ENCODE data around the gene CYB5R3. TPM values are rescaled to one million over a fixed set of nuclear protein-coding genes. Genes with fewer than 3 reads are reported as not detected.
"Not testable (repeated sequence)": the region's sequence is repeated elsewhere in the genome, so short reads cannot be mapped to it uniquely, and the experiment has no call there.

CYB5R3 gene
- total RNA-seq, 1 donor from 2014 or later, result 87.3 TPM

DNA sequence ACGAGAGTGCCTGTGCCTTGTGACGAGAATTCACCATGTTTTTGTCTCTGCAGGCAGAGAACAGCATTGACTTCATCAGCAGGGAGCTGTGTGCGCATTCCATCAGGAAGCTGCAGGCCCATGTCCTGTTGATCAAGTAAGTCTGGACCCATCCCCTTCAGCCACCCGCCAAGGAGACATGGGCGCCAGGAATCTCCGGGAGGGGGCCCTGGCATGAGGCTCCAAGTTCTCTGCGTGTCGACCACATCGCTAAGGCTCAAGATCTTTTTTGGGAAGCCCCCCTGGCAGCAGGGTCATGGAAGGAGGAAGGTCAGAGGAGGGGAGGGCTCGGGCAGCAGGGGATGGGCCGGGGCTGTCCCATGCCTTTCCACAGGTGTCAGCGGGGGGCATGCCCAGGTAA, 78.1 kb downstream of the CYB5R3 start:
- peaks cover 28% of the 10 kb centered on the region for H3K36me3 Mint-ChIP-seq (ENCODE audit: low read depth)
- H3K27me3 Mint-ChIP-seq (ENCODE audit: low read depth); intact Hi-C loops (cut with micrococcal nuclease); H3K9me3 Mint-ChIP-seq; H3K4me3 Mint-ChIP-seq (ENCODE audit: low read depth); H3K4me1 Mint-ChIP-seq (ENCODE audit: low read depth); H3K27ac Mint-ChIP-seq; DNase-seq (ENCODE audit: low spot score): not testable (repeated sequence)

DNA sequence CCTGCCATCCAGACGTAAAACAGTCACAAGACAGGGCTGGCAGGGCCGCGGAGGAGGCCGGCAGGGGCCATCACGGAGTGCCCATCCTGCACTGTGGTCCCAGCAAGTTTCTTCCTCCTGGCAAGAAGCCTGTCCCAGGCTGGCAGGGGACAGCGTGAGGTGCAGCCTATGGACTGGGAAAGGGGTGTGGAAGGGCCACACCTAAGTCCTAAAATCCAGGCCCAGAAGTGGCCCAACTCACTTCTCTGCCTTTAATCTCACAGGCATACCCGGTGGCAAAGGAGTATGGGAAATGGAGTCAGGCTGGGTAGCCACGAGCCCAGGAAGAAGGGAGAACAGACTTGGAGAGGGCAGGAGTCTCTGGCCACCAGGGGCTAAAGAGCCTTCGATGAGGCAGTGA, 78.6 kb downstream of the CYB5R3 start:
- H3K4me1 Mint-ChIP-seq (ENCODE audit: low read depth); H3K4me3 Mint-ChIP-seq (ENCODE audit: low read depth); H3K9me3 Mint-ChIP-seq; H3K27ac Mint-ChIP-seq; DNase-seq (ENCODE audit: low spot score); intact Hi-C loops (cut with micrococcal nuclease); H3K27me3 Mint-ChIP-seq (ENCODE audit: low read depth): not testable (repeated sequence)
- peaks cover 28% of the 10 kb centered on the region for H3K36me3 Mint-ChIP-seq (ENCODE audit: low read depth)

DNA sequence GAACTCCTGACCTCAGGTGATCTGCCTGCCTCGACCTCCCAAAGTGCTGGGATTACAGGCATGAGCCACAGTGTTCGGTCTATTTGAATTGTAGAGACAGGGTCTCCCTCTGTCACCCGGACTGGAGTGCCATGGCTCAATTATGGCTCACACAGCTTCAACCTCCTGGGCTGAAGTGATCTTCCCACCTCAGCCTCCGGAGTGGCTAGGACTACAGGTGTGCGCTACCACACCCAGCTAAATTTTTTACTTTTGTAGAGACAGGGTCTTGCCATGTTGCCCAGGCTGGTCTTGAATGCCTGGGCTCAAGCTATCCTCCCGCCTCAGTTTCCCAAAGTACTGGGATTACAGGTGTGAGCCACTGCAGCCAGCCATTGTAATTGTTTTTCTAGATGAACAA, 81.2 kb downstream of the CYB5R3 start:
- H3K27me3 Mint-ChIP-seq (ENCODE audit: low read depth); H3K27ac Mint-ChIP-seq; H3K4me1 Mint-ChIP-seq (ENCODE audit: low read depth); intact Hi-C loops (cut with micrococcal nuclease); H3K4me3 Mint-ChIP-seq (ENCODE audit: low read depth); H3K9me3 Mint-ChIP-seq; DNase-seq (ENCODE audit: low spot score): not testable (repeated sequence)
- H3K36me3 Mint-ChIP-seq (ENCODE audit: low read depth), result peaks cover 23% of the 10 kb centered on the region

Other genes with a start within 250 kb of the CYB5R3 start
- 0.21 and 0.23 TPM in 2 replicates for gene NFAM1, start 217.0 kb downstream of the CYB5R3 start, total RNA-seq
- gene RRP7A, start 129.6 kb downstream of the CYB5R3 start, total RNA-seq, result 108 and 110 TPM in 2 replicates
- gene SERHL2, start 95.4 kb downstream of the CYB5R3 start, total RNA-seq, result 1.8 and 2.2 TPM in 2 replicates
- 74.7 and 80.7 TPM in 2 replicates for gene POLDIP3, start 34.5 kb downstream of the CYB5R3 start, total RNA-seq
- 0.71 and 1.2 TPM in 2 replicates for gene ATP5MGL, start 8.8 kb downstream of the CYB5R3 start, total RNA-seq
- gene A4GALT, start 71.5 kb upstream of the CYB5R3 start, total RNA-seq, result not detected in 2 replicates
- 45.2 and 47.6 TPM in 2 replicates for gene ARFGAP3, start 207.9 kb upstream of the CYB5R3 start, total RNA-seq

All from activated T-helper 2 cell treated with anti-CD3 and anti-CD28 coated beads, Interferon-gamma antibody, Interleukin-2, Interleukin-4, amounts not matched to agents 10 μg/mL and 5 μg/mL and 100 μg/mL, durations not matched to agents 14 hours and 24 hours and 36 hours (primary cell).